ENCODE results near the gene EDN3. TPM values are rescaled to one million over a fixed set of nuclear protein-coding genes. Genes with fewer than 3 reads are reported as not detected.
A peak's percentile ranks its signal among the peaks of the same experiment; 100 is the strongest.

EDN3 gene
- polyA plus RNA-seq, 4 donors: 10.8 to 58.4 (median 33.1) TPM

DNA sequence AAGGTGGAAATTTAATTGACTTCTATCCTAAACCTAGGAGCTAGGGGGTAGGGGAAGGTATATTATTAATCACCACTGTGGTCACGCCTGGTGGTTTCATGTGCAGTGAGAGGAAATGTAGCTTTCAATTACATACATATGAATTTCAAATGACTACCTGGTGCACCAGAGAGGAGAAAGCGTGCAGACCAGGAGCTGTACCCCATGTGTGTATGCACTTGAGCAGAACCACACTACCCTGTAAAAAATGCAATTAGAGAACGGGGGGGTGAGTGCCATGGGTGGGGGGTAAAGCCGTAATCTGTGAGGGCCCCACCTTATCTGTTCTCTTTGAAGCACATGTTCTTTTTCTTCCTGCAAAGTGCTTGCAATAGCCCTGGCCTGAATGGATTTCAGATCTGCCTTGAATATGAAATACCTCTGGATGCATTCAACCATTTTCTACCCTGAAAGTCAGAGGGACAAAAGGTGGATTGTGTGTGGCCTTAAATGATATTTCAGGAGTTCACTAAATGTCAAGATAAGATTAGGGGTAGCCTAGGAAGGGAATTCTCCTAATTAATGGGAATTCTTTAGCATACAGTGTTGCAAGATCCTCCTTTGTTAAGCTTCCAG lies 30.9 kb upstream of the EDN3 start:
- no peak for FAIRE-seq
- peak; percentile 15 to 38 for DNase-seq
- Histone ChIP-seq H3K27ac (ENCODE audit: low read depth in 1 of 3, low read length in 2 of 3) (no peak overlapping the region), H3K4me3 (ENCODE audit: low read depth in 1 of 3, low read length in 3 of 3) (no peak overlapping the region), H3K4me1 (ENCODE audit: control insufficient read depth in 3 of 3, insufficient read depth in 2 of 3, low read depth in 1 of 3, low read length in 2 of 3) (no peaks in the 10 kb centered on the region), H3K36me3 (ENCODE audit: control insufficient read depth in 3 of 3, insufficient read depth in 2 of 3, low read depth in 1 of 3, low read length in 3 of 3) (no peaks in the 10 kb centered on the region), H3K9me3 (ENCODE audit: control insufficient read depth in 2 of 2, insufficient read depth in 1 of 2, low read depth in 1 of 2, low read length in 1 of 2) (no peaks in the 10 kb centered on the region), H3K27me3 (ENCODE audit: control insufficient read depth in 3 of 3, insufficient read depth in 3 of 3, low read length in 3 of 3) (peaks cover 0 to 4% (median 4%) of the 10 kb centered on the region in 3 donors)
- WGBS, 3 donors: 31 to 41% (median 32%) methylated on average over 4 of the region's 4 CpGs

DNA sequence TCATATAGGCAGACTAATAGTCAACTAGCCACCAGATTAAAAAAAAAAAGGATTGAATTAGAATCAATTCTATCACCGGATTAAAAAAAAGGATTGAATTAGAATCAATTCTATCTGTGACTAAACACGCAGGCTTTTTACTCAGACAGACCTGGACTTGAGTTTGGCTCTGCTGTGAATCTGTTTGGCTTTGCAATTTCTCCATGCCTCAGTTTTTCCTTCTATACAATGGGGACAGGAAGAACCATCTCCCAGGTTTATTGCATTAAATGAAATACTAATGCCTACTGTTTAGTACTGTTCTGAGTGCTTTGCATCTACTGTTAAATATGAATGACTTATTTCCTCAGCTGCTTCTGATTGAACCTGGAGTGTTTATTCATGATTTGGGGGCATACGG lies 30.0 kb upstream of the EDN3 start:
- Histone ChIP-seq H3K4me1 (ENCODE audit: control insufficient read depth in 3 of 3, insufficient read depth in 2 of 3, low read depth in 1 of 3, low read length in 2 of 3) (no peaks in the 10 kb centered on the region), H3K36me3 (ENCODE audit: control insufficient read depth in 3 of 3, insufficient read depth in 2 of 3, low read depth in 1 of 3, low read length in 3 of 3) (no peaks in the 10 kb centered on the region), H3K4me3 (ENCODE audit: low read depth in 1 of 3, low read length in 3 of 3) (no peak overlapping the region), H3K27ac (ENCODE audit: low read depth in 1 of 3, low read length in 2 of 3) (no peak overlapping the region), H3K27me3 (ENCODE audit: control insufficient read depth in 3 of 3, insufficient read depth in 3 of 3, low read length in 3 of 3) (peaks cover 0 to 4% (median 2%) of the 10 kb centered on the region in 3 donors), H3K9me3 (ENCODE audit: control insufficient read depth in 2 of 2, insufficient read depth in 1 of 2, low read depth in 1 of 2, low read length in 1 of 2) (no peaks in the 10 kb centered on the region)
- WGBS, 3 donors: 62 to 94% (median 78%) methylated on average over 3 of the region's 3 CpGs
- no peak for DNase-seq
- no peak for FAIRE-seq

DNA sequence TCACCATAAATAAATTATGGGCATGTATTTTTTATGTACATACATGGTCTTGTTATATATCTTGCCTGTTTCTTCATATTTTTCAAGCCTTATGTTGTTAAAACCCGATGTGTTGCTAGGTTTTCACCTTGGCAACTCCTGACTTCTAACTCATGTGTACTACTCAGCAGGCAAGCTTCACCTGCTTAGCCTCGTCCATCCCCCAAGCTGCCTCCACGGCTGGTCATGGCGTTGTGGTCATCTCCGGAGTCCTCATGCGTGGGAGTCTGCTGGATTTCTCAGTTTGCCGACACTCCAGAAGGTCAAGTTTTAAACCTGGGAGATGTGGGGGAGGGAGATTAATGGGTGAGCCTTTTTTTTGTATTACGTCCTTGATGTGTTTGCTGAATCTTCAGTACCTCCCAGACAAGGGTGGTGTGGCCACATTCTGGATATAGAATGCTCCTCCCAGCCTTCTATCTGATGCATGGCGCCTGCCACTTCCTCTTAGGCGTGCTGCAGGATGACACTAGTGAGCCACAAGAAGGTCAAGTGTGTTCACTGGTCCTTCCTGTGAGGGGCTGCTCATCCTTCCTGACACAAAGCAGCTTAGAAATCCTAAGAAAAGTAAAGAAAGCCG lies 26.6 kb upstream of the EDN3 start:
- FAIRE-seq (no peak), DNase-seq (no peak)

DNA sequence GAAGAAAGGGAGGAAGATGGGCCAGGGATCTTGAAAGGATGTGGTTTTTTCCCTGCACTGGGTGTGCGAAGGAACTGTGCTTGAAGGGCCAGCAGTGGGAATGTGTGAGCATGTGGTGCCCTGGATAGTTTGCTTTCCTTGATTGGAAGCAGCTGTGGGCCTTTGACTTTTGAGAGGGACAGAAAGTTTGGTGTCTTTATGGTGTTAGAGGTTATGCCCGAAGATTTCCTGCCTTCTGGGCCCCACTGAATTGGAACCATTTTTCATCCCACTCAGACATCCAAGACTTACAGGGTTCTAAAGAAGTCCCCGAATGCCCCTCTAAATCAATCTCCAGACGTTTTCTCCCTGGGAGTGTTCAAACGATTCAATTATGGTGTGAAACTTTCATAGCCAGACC lies 23.5 kb upstream of the EDN3 start:
- WGBS, 3 donors: 58 to 83% (median 79%) methylated on average over 5 of the region's 5 CpGs
- H3K4me3 ChIP-seq (ENCODE audit: low read depth in 1 of 3, low read length in 3 of 3): no peak overlapping the region
- H3K27me3 ChIP-seq (ENCODE audit: control insufficient read depth in 3 of 3, insufficient read depth in 3 of 3, low read length in 3 of 3): peaks cover 0 to 8% (median 0%) of the 10 kb centered on the region in 3 donors
- no peaks in the 10 kb centered on the region for H3K9me3 ChIP-seq (ENCODE audit: control insufficient read depth in 2 of 2, insufficient read depth in 1 of 2, low read depth in 1 of 2, low read length in 1 of 2)
- DNase-seq: no peak
- no peak overlapping the region for H3K27ac ChIP-seq (ENCODE audit: low read depth in 1 of 3, low read length in 2 of 3)
- no peaks in the 10 kb centered on the region for H3K4me1 ChIP-seq (ENCODE audit: control insufficient read depth in 3 of 3, insufficient read depth in 2 of 3, low read depth in 1 of 3, low read length in 2 of 3)
- no peaks in the 10 kb centered on the region for H3K36me3 ChIP-seq (ENCODE audit: control insufficient read depth in 3 of 3, insufficient read depth in 2 of 3, low read depth in 1 of 3, low read length in 3 of 3)
- FAIRE-seq: no peak

More for the DNA sequence above, 26.6 kb upstream of the EDN3 start:
- H3K36me3 ChIP-seq (ENCODE audit: control insufficient read depth in 3 of 3, insufficient read depth in 2 of 3, low read depth in 1 of 3, low read length in 3 of 3): no peaks in the 10 kb centered on the region
- H3K9me3 ChIP-seq (ENCODE audit: control insufficient read depth in 2 of 2, insufficient read depth in 1 of 2, low read depth in 1 of 2, low read length in 1 of 2): no peaks in the 10 kb centered on the region
- no peak overlapping the region for H3K4me3 ChIP-seq (ENCODE audit: low read depth in 1 of 3, low read length in 3 of 3)
- WGBS, 3 donors: 69 to 85% (median 74%) methylated on average over 11 of the region's 11 CpGs
- H3K27ac ChIP-seq (ENCODE audit: low read depth in 1 of 3, low read length in 2 of 3): no peak overlapping the region
- H3K4me1 ChIP-seq (ENCODE audit: control insufficient read depth in 3 of 3, insufficient read depth in 2 of 3, low read depth in 1 of 3, low read length in 2 of 3): no peaks in the 10 kb centered on the region
- peaks cover 0 to 8% (median 4%) of the 10 kb centered on the region in 3 donors for H3K27me3 ChIP-seq (ENCODE audit: control insufficient read depth in 3 of 3, insufficient read depth in 3 of 3, low read length in 3 of 3)

DNA sequence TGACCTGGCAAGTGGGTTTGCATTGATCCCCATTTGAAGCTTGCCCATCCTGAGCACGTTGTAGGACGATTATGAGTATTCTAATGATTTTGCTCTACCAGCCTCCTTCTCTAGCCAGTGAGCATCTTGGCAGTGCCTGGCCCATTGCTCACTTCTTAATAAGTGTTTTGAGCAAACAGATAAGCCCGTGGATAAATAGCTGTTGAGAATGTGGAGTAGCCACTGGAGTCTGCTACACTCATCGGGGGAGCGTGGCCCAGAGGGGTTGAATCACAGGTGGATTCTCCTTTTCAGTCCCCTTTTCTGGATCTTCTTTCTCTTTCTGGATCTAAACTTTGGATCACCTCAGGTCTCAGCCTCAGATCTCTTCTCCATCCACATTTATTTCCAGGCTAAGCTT lies 15.9 kb upstream of the EDN3 start:
- no peak overlapping the region for H3K27ac ChIP-seq (ENCODE audit: low read depth in 1 of 3, low read length in 2 of 3)
- no peak for FAIRE-seq
- H3K27me3 ChIP-seq (ENCODE audit: control insufficient read depth in 3 of 3, insufficient read depth in 3 of 3, low read length in 3 of 3): no peaks in the 10 kb centered on the region
- no peak for DNase-seq
- H3K4me1 ChIP-seq (ENCODE audit: control insufficient read depth in 3 of 3, insufficient read depth in 2 of 3, low read depth in 1 of 3, low read length in 2 of 3): no peaks in the 10 kb centered on the region
- 81 to 84% (median 82%) methylated on average over 5 of the region's 5 CpGs for WGBS, 3 donors
- no peak overlapping the region for H3K4me3 ChIP-seq (ENCODE audit: low read depth in 1 of 3, low read length in 3 of 3)
- H3K9me3 ChIP-seq (ENCODE audit: control insufficient read depth in 2 of 2, insufficient read depth in 1 of 2, low read depth in 1 of 2, low read length in 1 of 2): no peaks in the 10 kb centered on the region
- H3K36me3 ChIP-seq (ENCODE audit: control insufficient read depth in 3 of 3, insufficient read depth in 2 of 3, low read depth in 1 of 3, low read length in 3 of 3): no peaks in the 10 kb centered on the region

DNA sequence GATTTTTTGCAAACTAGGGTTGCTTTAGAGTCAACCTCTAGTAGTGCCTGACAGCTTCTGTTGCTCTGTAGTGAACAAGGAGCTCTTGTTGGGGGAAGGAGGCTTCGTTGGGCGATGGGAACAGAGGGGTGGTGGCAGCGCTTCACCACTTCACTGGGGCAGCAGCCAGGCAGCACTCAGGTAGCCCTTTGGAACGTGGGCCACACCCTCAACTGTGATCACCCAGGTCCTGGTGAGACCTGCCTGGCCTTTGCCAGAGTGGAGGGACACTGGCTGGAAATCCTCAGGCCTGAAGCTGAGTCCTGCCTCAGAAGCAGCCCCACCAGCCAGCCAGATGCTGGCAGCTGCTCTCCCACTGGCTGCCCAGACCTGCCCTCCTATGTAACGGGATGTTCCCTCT lies 10.4 kb upstream of the EDN3 start:
- DNase-seq (peak; percentile 34 to 87), FAIRE-seq (no peak)

DNA sequence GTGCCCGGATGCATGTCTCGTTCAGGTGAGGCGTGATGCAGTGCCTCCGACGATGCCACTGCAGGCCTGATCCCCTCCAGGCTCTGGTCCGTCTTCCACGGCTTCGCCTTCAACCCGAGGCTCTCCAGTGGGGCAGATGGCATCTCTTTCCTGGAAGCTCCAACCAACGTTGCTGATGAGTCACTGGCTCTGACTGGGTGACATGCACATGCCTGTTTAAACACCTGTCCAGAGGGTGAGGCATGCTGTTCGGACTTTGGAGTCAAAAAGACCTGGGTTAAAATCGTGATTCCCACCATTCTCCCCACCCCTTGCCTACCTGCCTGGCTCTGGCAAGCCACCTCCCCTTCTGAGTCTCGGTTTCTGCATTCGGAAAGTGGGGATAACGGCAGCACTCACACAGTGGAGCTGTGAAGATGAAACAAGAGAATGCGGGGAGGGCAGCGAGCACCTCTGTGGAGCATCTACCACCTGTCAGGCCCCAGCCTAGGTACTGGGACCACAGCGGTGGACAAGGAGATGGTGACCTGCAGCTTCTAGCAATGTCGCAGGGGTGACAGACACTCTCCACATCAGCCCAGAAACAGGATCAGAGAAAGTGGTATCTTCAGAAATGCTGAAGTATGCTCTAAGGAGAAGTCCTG lies 8.5 kb upstream of the EDN3 start:
- Histone ChIP-seq H3K27ac (ENCODE audit: low read depth in 1 of 3, low read length in 2 of 3) (peak overlapping the region in 1 of 3 donors; percentile 17), H3K4me3 (ENCODE audit: low read depth in 1 of 3, low read length in 3 of 3) (no peak overlapping the region), H3K36me3 (ENCODE audit: control insufficient read depth in 3 of 3, insufficient read depth in 2 of 3, low read depth in 1 of 3, low read length in 3 of 3) (no peaks in the 10 kb centered on the region), H3K4me1 (ENCODE audit: control insufficient read depth in 3 of 3, insufficient read depth in 2 of 3, low read depth in 1 of 3, low read length in 2 of 3) (peaks cover 2 to 4% (median 3%) of the 10 kb centered on the region in 3 donors), H3K27me3 (ENCODE audit: control insufficient read depth in 3 of 3, insufficient read depth in 3 of 3, low read length in 3 of 3) (no peaks in the 10 kb centered on the region), H3K9me3 (ENCODE audit: control insufficient read depth in 2 of 2, insufficient read depth in 1 of 2, low read depth in 1 of 2, low read length in 1 of 2) (no peaks in the 10 kb centered on the region)
- FAIRE-seq: no peak
- peak; percentile 59 to 88 for DNase-seq
- 43 to 78% (median 63%) methylated on average over 19 of the region's 19 CpGs for WGBS, 3 donors

More for the DNA sequence above, 10.4 kb upstream of the EDN3 start:
- Histone ChIP-seq H3K27me3 (ENCODE audit: control insufficient read depth in 3 of 3, insufficient read depth in 3 of 3, low read length in 3 of 3) (no peaks in the 10 kb centered on the region), H3K4me3 (ENCODE audit: low read depth in 1 of 3, low read length in 3 of 3) (no peak overlapping the region), H3K9me3 (ENCODE audit: control insufficient read depth in 2 of 2, insufficient read depth in 1 of 2, low read depth in 1 of 2, low read length in 1 of 2) (no peaks in the 10 kb centered on the region), H3K4me1 (ENCODE audit: control insufficient read depth in 3 of 3, insufficient read depth in 2 of 3, low read depth in 1 of 3, low read length in 2 of 3) (peaks cover 2 to 4% (median 3%) of the 10 kb centered on the region in 3 donors), H3K27ac (ENCODE audit: low read depth in 1 of 3, low read length in 2 of 3) (no peak overlapping the region), H3K36me3 (ENCODE audit: control insufficient read depth in 3 of 3, insufficient read depth in 2 of 3, low read depth in 1 of 3, low read length in 3 of 3) (no peaks in the 10 kb centered on the region)
- WGBS, 3 donors: 32 to 53% (median 35%) methylated on average over 5 of the region's 5 CpGs

DNA sequence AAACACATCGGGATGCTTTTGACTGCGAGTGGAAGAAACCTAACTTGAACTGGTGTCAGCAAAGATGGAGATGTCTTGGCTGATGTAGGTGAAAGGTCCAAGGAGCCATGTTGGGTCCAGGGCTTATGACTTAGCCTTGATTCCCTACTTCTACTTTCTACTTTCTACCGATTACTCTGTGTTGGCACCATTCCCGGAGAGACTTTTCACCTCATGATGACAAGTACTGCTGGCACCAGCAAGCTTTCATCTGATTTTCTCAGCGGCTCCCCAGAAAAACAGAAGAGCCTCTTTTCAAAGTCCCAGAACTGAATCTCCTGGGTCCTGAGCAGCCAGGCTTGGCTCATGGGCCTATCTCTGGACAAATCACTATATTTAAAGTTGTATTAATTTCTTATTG lies 4.9 kb upstream of the EDN3 start:
- Histone ChIP-seq H3K9me3 (ENCODE audit: control insufficient read depth in 2 of 2, insufficient read depth in 1 of 2, low read depth in 1 of 2, low read length in 1 of 2) (no peaks in the 10 kb centered on the region), H3K27me3 (ENCODE audit: control insufficient read depth in 3 of 3, insufficient read depth in 3 of 3, low read length in 3 of 3) (peaks cover 0 to 7% (median 3%) of the 10 kb centered on the region in 3 donors), H3K4me3 (ENCODE audit: low read depth in 1 of 3, low read length in 3 of 3) (no peak overlapping the region), H3K27ac (ENCODE audit: low read depth in 1 of 3, low read length in 2 of 3) (no peak overlapping the region), H3K36me3 (ENCODE audit: control insufficient read depth in 3 of 3, insufficient read depth in 2 of 3, low read depth in 1 of 3, low read length in 3 of 3) (no peaks in the 10 kb centered on the region), H3K4me1 (ENCODE audit: control insufficient read depth in 3 of 3, insufficient read depth in 2 of 3, low read depth in 1 of 3, low read length in 2 of 3) (peaks cover 3 to 8% (median 8%) of the 10 kb centered on the region in 3 donors)
- no peak for FAIRE-seq
- DNase-seq: peak in 1 of 2 donors; percentile 59
- 42 to 57% (median 54%) methylated on average over 5 of the region's 5 CpGs for WGBS, 3 donors

Data from small intestine (tissue), 7 donors.